ENCODE results near the gene DMXL2.
A peak's percentile ranks its signal among the peaks of the same experiment; 100 is the strongest.

DMXL2 gene

GRCh38 chr15:51621936-51622603 is 501 bp downstream of the DMXL2 start:
- 0 out of 2 replicates have a peak, but pooled peaks have one; percentile 11 for TF ChIP-seq CTCF (IDR thresholded peaks at IDR 0.05; ENCODE audit: borderline replicate concordance, insufficient read depth, low read depth, low read length)
- H3K4me3 ChIP-seq (ENCODE audit: low read depth, low read length), result peak overlapping the region; percentile 96

GRCh38 chr15:51621155-51621765 is 1.3 kb downstream of the DMXL2 start:
- peak overlapping the region; percentile 96 for H3K4me3 ChIP-seq (ENCODE audit: low read depth, low read length)
- no peak for TF ChIP-seq CTCF (IDR thresholded peaks at IDR 0.05; ENCODE audit: borderline replicate concordance, insufficient read depth, low read depth, low read length)

GRCh38 chr15:51620641-51621040 is 1.9 kb downstream of the DMXL2 start:
- no peak for TF ChIP-seq CTCF (IDR thresholded peaks at IDR 0.05; ENCODE audit: borderline replicate concordance, insufficient read depth, low read depth, low read length)
- no peak overlapping the region for H3K4me3 ChIP-seq (ENCODE audit: low read depth, low read length)

- H3K4me3 ChIP-seq (ENCODE audit: low read depth, low read length), result no peak overlapping the region
- TF ChIP-seq CTCF (IDR thresholded peaks at IDR 0.05; ENCODE audit: borderline replicate concordance, insufficient read depth, low read depth, low read length), result no peak
Observed at GRCh38 chr15:51620122-51620521, 2.4 kb downstream of the DMXL2 start.

- no peak for TF ChIP-seq CTCF (IDR thresholded peaks at IDR 0.05; ENCODE audit: borderline replicate concordance, insufficient read depth, low read depth, low read length)
- no peak overlapping the region for H3K4me3 ChIP-seq (ENCODE audit: low read depth, low read length)
Observed at GRCh38 chr15:51619331-51620035, 3.1 kb downstream of the DMXL2 start.

- TF ChIP-seq CTCF (IDR thresholded peaks at IDR 0.05; ENCODE audit: borderline replicate concordance, insufficient read depth, low read depth, low read length), result no peak
- H3K4me3 ChIP-seq (ENCODE audit: low read depth, low read length), result no peak overlapping the region
Observed at GRCh38 chr15:51617886-51618285, 4.7 kb downstream of the DMXL2 start.
